K562 (cell line): ENCODE results near the gene PNMT. TPM values are rescaled to one million over a fixed set of nuclear protein-coding genes. Genes with fewer than 3 reads are reported as not detected.

Experiments used
- ATAC-seq: fragments of 200-7000 bp; cut with Tn5 transposase; 3 replicates; pipeline ENCODE4 v1.9.1; 2020; ENCODE audit warnings: moderate library complexity
- BruUV-seq: library from RNA; stranded (reverse); fragments of 400-500 nt; replicated peaks from 2 replicates; lab custom pipeline; 2021; lab: Mats Ljungman, UMichigan
- CTCF ChIA-PET: fragments of 300-600 bp; formaldehyde crosslinking; extraction: SDS; loops from one replicate; lab custom pipeline; 2021; ENCODE audit warnings: low intra/inter-chr PET ratio; lab: Yijun Ruan, JAX
- POLR2A ChIA-PET: fragments of 300-600, 350-650 bp; sonication (Branson Sonifier 250); formaldehyde crosslinking; extraction: SDS; loops from one replicate; lab custom pipeline; 2021; ENCODE audit warnings: antibody characterized with exemption, inconsistent platforms; lab: Yijun Ruan, JAX
- DNase-seq, 4 experiments: peaks; one replicate each; pipeline versions ENCODE4 v3.0.0 to v3.0.0-alpha.2; 2011 to 2018; ENCODE audit warnings: low spot score in 3 of 4, mixed read lengths in 3 of 4; ENCODE audit errors: extremely low read depth in 1 of 4
- FAIRE-seq: peaks from 2 replicates; lab custom pipeline; 2011; peaks lifted over from hg19 to GRCh38; lab: Jason Lieb, UNC
- H2AFZ ChIP-seq: 2 replicates; pipeline ENCODE4 v1.6.0; 2011; ENCODE audit warnings: low read depth, low read length, control low read depth, inconsistent platforms
- H3K27ac ChIP-seq: fragments of 200-600 bp; 3 replicates; pipeline ENCODE4 v1.8.0; 2011; ENCODE audit warnings: low read depth, mild to moderate bottlenecking, control low read depth, inconsistent platforms, low read length, moderate library complexity, mixed read lengths; ENCODE audit errors: extremely low read depth
- H3K27me3 ChIP-seq, 2 experiments: fragments of 300-600 bp in 1 of 2; 2 replicates in 1 of 2; 3 replicates in 1 of 2; pipeline versions ENCODE4 v1.6.0 to v1.8.0; 2011; ENCODE audit warnings: inconsistent platforms in 2 of 2, low read length in 2 of 2, mild to moderate bottlenecking in 1 of 2, mixed read lengths in 1 of 2, moderate library complexity in 1 of 2; ENCODE audit not compliant: control insufficient read depth in 2 of 2, insufficient read depth in 2 of 2
- H3K36me3 ChIP-seq: fragments of 300-600 bp; 3 replicates; pipeline ENCODE4 v1.8.0; 2011; ENCODE audit warnings: mild to moderate bottlenecking, low read length, inconsistent platforms; ENCODE audit not compliant: control insufficient read depth, insufficient read depth
- H3K4me1 ChIP-seq, 2 experiments: fragments of 200-600 bp in 1 of 2; replicated peaks in 1 of 2; 2 replicates in 1 of 2; 3 replicates in 1 of 2; pipeline versions ENCODE4 v1.5.1 to v1.8.0; 2011; ENCODE audit warnings: inconsistent platforms in 2 of 2, low read length in 2 of 2, mild to moderate bottlenecking in 1 of 2, mixed read lengths in 1 of 2, moderate library complexity in 1 of 2; ENCODE audit not compliant: control insufficient read depth in 2 of 2, insufficient read depth in 2 of 2
- H3K4me2 ChIP-seq: 2 replicates; pipeline ENCODE4 v1.6.1; 2011; ENCODE audit warnings: low read length, control low read depth, inconsistent platforms, mixed read lengths; ENCODE audit not compliant: insufficient read depth
- H3K4me3 ChIP-seq: fragments of 200-600 bp; sonication (generic), shearing (Covaris generic); 2 replicates; pipeline ENCODE4 v1.5.1; 2016; ENCODE audit warnings: control low read depth, inconsistent platforms
- H3K79me2 ChIP-seq: fragments of 200-600 bp; 3 replicates; pipeline ENCODE4 v1.8.0; 2011; ENCODE audit warnings: low read length, inconsistent platforms; ENCODE audit not compliant: control insufficient read depth, insufficient read depth
- H3K9ac ChIP-seq, 2 experiments: 2 replicates each; pipeline versions ENCODE4 v1.6.0 to v1.6.1; 2011; ENCODE audit warnings: low read depth in 2 of 2, low read length in 2 of 2, control low read depth in 1 of 2, inconsistent platforms in 1 of 2, mild to moderate bottlenecking in 1 of 2, mixed read lengths in 1 of 2; ENCODE audit not compliant: insufficient read depth in 1 of 2
- H3K9me1 ChIP-seq: one replicate; pipeline ENCODE4 v1.6.0; 2011; ENCODE audit warnings: inconsistent platforms, mild to moderate bottlenecking, low read length, moderate library complexity; ENCODE audit not compliant: control insufficient read depth, insufficient read depth
- H3K9me3 ChIP-seq: replicated peaks from 2 replicates; pipeline ENCODE4 v1.5.1; 2011; ENCODE audit warnings: low read depth, low read length, inconsistent platforms; ENCODE audit not compliant: control insufficient read depth, insufficient read depth
- H4K20me1 ChIP-seq: replicated peaks from 2 replicates; pipeline ENCODE4 v1.6.1; 2011; ENCODE audit warnings: low read length, inconsistent platforms, mixed read lengths; ENCODE audit not compliant: control insufficient read depth, insufficient read depth
- BRF2 ChIP-seq: IDR thresholded peaks from 3 replicates; pipeline ENCODE4 v1.6.1; 2011; ENCODE audit warnings: borderline replicate concordance, mild to moderate bottlenecking; ENCODE audit not compliant: insufficient read length, insufficient read depth
- MED1 ChIP-seq: sonication (generic); formaldehyde crosslinking; IDR thresholded peaks from 2 replicates; pipeline ENCODE4 v1.8.1; 2023; ENCODE audit warnings: missing genetic modification reagents, borderline replicate concordance
- ZBED1 ChIP-seq: IDR thresholded peaks from 2 replicates; pipeline ENCODE4 v1.6.1; 2014
- ZNF174 ChIP-seq: fragments of 250-450 bp; sonication (Bioruptor Pico); IDR thresholded peaks from 2 replicates; pipeline ENCODE4 v1.4.0; 2020; ENCODE audit warnings: mild to moderate bottlenecking
- WGBS: fragments of 100-300 bp; shearing (Covaris generic); methylation state at CpG from one replicate; pipeline ENCODE4 v1.1.6; 2016; ENCODE audit warnings: low coverage, mixed read lengths; ENCODE audit not compliant: insufficient coverage; ENCODE audit errors: missing lambda C conversion rate; 5-methylcytosine and 5-hydroxymethylcytosine counted together
- in situ Hi-C: fragments of 300-500 bp; cut with MboI; formaldehyde crosslinking; loops from 4 replicates; pipeline ENCODE4 v1.15.0; 2018; ENCODE audit warnings: inconsistent platforms, mixed read lengths
- intact Hi-C: fragments of 100-400 bp; cut with micrococcal nuclease; formaldehyde crosslinking; loops from 2 replicates; pipeline ENCODE4 v1.14.2; 2022
- polyA plus RNA-seq, 8 experiments: library from polyadenylated mRNA; depleted of rRNA in 4 of 8; stranded (reverse) in 5 of 8; unstranded in 3 of 8; fragments of >200 nt; fragmentation: Nextera tagmentation in 2 of 8; fragmentation: Illumina TruSeq in 1 of 8; extraction: Ambion mirVana in 2 of 8; extraction: Trizol in 1 of 8; gene quantifications; 2 replicates each; pipeline versions ENCODE4 v1.2.1 to v1.2.3, GENCODE V29; 2011 to 2014; ENCODE audit warnings: inconsistent platforms in 1 of 8, missing spikeins in 1 of 8
- total RNA-seq, 7 experiments: library from RNA; depleted of rRNA in 6 of 7; stranded (reverse); fragments of >200 nt in 6 of 7; fragmentation: Illumina TruSeq in 2 of 7; extraction: Trizol in 2 of 7; gene quantifications; 2 replicates each; pipeline versions ENCODE4 v1.2.1 to v1.2.3, GENCODE V29; 2011 to 2021; ENCODE audit warnings: low replicate concordance in 1 of 7

The PNMT gene
- total and polyA plus RNA-seq, 9 of the 15 experiments (the other 6 are each of a cell fraction or from before 2014, with no cell fraction given), result 0.55 to 18.1 (median 5.8) TPM

DNA sequence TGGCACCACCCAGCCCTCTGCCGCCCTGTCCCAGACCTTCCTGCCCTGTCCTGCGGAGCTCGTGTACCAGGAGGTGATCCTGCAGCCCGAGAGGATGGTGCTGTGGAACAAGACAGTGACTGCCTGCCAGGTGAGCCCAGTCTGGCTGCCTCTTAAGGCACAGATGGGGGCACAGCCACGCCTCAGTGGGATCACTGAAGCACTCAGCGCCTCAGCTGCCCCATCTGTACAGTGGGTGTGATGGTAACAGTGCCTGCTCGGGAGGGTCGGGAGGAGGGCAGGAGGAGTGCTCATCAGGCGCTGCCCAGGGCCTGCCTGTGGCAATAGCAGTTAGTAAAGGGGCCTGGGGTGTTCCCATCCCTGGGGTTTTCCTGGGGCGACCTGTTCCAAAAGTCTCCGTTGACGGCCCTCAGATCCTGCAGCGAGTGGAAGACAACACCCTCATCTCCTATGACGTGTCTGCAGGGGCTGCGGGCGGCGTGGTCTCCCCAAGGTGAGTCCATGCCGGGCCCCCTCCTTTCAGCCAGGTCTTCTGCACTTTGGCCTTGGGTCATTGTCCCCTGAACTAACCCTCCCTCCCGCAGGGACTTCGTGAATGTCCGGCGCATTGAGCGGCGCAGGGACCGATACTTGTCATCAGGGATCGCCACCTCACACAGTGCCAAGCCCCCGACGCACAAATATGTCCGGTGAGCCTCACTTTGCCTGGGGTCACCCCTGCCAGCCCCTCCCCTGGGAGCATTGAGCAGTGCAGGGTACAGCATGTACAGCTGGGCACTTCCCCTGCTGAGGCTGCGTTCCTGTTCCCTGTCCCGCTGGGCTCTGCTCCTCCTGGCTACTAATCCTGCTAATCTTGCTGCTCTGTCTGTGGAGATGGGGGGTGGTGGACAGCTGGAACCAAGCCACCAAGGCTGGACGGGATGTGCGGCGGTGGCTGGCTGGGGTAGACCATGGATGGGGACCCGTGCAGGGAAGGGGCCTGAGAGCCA, 7.6 kb upstream of the PNMT start:
- peaks cover 10 to 62% of the 10 kb centered on the region in 2 experiments; a peak in 4 of 5 replicates for H3K4me1 ChIP-seq
- no peak for ATAC-seq
- no peaks in the 10 kb centered on the region; the same call in 1 of the 3 replicates for H3K79me2 ChIP-seq
- no peak overlapping the region for H3K4me2 ChIP-seq
- no peak overlapping the region for H2AFZ ChIP-seq
- 92% methylated on average over 25 of the region's 35 CpGs for WGBS
- TF ChIP-seq ZBED1 (no peak), ZNF174 (CRISPR knock-in tag) (no peak), MED1 (CRISPR knock-in tag) (no peak), BRF2 (no peak)
- H4K20me1 ChIP-seq, result no peaks in the 10 kb centered on the region
- POLR2A ChIA-PET, result interaction anchor here (1.2 to 1.5 kb wide), 2 partner anchors 7 to 10 kb away, joined by 5 read pairs; no protein-coding TSS in a partner anchor
- in situ Hi-C loops (no loop called here), intact Hi-C loops (no loop called here)
- H3K4me3 ChIP-seq, result no peak overlapping the region
- CTCF ChIA-PET, result no interaction called here
- no peak for FAIRE-seq
- no peaks in the 10 kb centered on the region for H3K9me1 ChIP-seq
- no peaks in the 10 kb centered on the region for H3K27me3 ChIP-seq
- H3K9ac ChIP-seq, result peak overlapping the region in 1 of 2 experiments; percentile 36; a peak in 1 of 4 replicates
- no peak overlapping the region for H3K27ac ChIP-seq
- H3K36me3 ChIP-seq, result peaks cover 65% of the 10 kb centered on the region; the same call in 1 of the 3 replicates
- DNase-seq, result no peak
- BruUV-seq, result no TSS peak
- no peaks in the 10 kb centered on the region for H3K9me3 ChIP-seq
